IMR-90 (cell line): ENCODE results near the gene UST. TPM values are rescaled to one million over a fixed set of nuclear protein-coding genes. Genes with fewer than 3 reads are reported as not detected.

Source experiments
- ATAC-seq: fragments of 200-7000 bp; cut with Tn5 transposase; 2 replicates; pipeline ENCODE4 v1.9.1; 2020; ENCODE audit warnings: low read depth, mild to moderate bottlenecking, moderate library complexity
- BruUV-seq: library from RNA; stranded (reverse); fragments of 400-500 nt; replicated peaks from 2 replicates; lab custom pipeline; 2021; lab: Mats Ljungman, UMichigan
- CTCF ChIA-PET: fragments of 300-600 bp; formaldehyde crosslinking; extraction: SDS; loops from one replicate; lab custom pipeline; 2021; ENCODE audit warnings: antibody characterized with exemption; lab: Yijun Ruan, JAX
- POLR2A ChIA-PET: fragments of 300-600 bp; sonication (Branson Sonifier 250); formaldehyde crosslinking; loops from one replicate; lab custom pipeline; 2022; ENCODE audit warnings: antibody characterized with exemption; ENCODE audit not compliant: unreplicated experiment; lab: Charles Lee
- DNase-seq: peaks from one replicate; pipeline ENCODE4 v3.0.0; 2013
- H2AFZ ChIP-seq: replicated peaks from 2 replicates; pipeline ENCODE3; 2013; ENCODE audit warnings: low read length, mild to moderate bottlenecking; ENCODE audit not compliant: poor library complexity
- H2AK5ac ChIP-seq: 2 replicates; pipeline ENCODE4 v1.6.1; 2013; ENCODE audit warnings: low read depth, low read length, inconsistent platforms
- H2AK9ac ChIP-seq: replicated peaks from 2 replicates; pipeline ENCODE3; 2013; ENCODE audit warnings: mild to moderate bottlenecking, low read depth, low read length, moderate library complexity; ENCODE audit not compliant: poor library complexity
- H2BK120ac ChIP-seq: 2 replicates; pipeline ENCODE4 v1.6.1; 2013; ENCODE audit warnings: low read depth, low read length, inconsistent platforms
- H2BK15ac ChIP-seq: 3 replicates; pipeline ENCODE4 v1.6.1; 2013; ENCODE audit warnings: low read depth, low read length, inconsistent platforms
- H2BK20ac ChIP-seq: 2 replicates; pipeline ENCODE4 v1.6.1; 2013; ENCODE audit warnings: low read depth, mild to moderate bottlenecking, inconsistent platforms, low read length, moderate library complexity
- H2BK5ac ChIP-seq: 2 replicates; pipeline ENCODE4 v1.6.1; 2013; ENCODE audit warnings: mild to moderate bottlenecking, low read depth, low read length, inconsistent platforms; ENCODE audit not compliant: poor library complexity, severe bottlenecking
- H3K14ac ChIP-seq: replicated peaks from 2 replicates; pipeline ENCODE4 v1.6.1; 2013; ENCODE audit warnings: low read depth, low read length, inconsistent platforms
- H3K18ac ChIP-seq: 2 replicates; pipeline ENCODE4 v1.6.1; 2013; ENCODE audit warnings: low read depth, low read length, control low read depth
- H3K23ac ChIP-seq: 2 replicates; pipeline ENCODE4 v1.6.1; 2013; ENCODE audit warnings: low read depth, low read length, inconsistent platforms
- H3K27ac ChIP-seq: 2 replicates; pipeline ENCODE4 v1.5.1; 2013; ENCODE audit warnings: mild to moderate bottlenecking, control low read depth, low read length; ENCODE audit not compliant: insufficient read depth
- H3K27me3 ChIP-seq: 2 replicates; pipeline ENCODE4 v1.6.1; 2013; ENCODE audit warnings: low read length; ENCODE audit not compliant: control insufficient read depth, insufficient read depth
- H3K36me3 ChIP-seq: 2 replicates; pipeline ENCODE4 v1.6.1; 2013; ENCODE audit warnings: low read length, mixed read lengths; ENCODE audit not compliant: control insufficient read depth, insufficient read depth
- H3K4ac ChIP-seq: 2 replicates; pipeline ENCODE4 v1.6.1; 2013; ENCODE audit warnings: low read depth, low read length, inconsistent platforms
- H3K4me1 ChIP-seq: 2 replicates; pipeline ENCODE4 v1.6.1; 2013; ENCODE audit warnings: low read length, mixed read lengths; ENCODE audit not compliant: control insufficient read depth, insufficient read depth
- H3K4me2 ChIP-seq: 2 replicates; pipeline ENCODE4 v1.6.1; 2013; ENCODE audit warnings: low read depth, mild to moderate bottlenecking, control low read depth, low read length, moderate library complexity
- H3K4me3 ChIP-seq: 2 replicates; pipeline ENCODE4 v1.5.1; 2013; ENCODE audit warnings: low read depth, mild to moderate bottlenecking, control low read depth, low read length, moderate library complexity; ENCODE audit not compliant: insufficient read depth
- H3K56ac ChIP-seq: 2 replicates; pipeline ENCODE4 v1.6.1; 2013; ENCODE audit warnings: low read length, inconsistent platforms; ENCODE audit not compliant: insufficient read depth; ENCODE audit errors: extremely low read depth
- H3K79me1 ChIP-seq, 2 experiments: 2 replicates each; pipeline ENCODE4 v1.6.1; 2013; ENCODE audit warnings: low read length in 2 of 2, inconsistent platforms in 1 of 2, low read depth in 1 of 2
- H3K9ac ChIP-seq: 2 replicates; pipeline ENCODE4 v1.6.1; 2013; ENCODE audit warnings: low read depth, low read length, control low read depth
- H3K9me1 ChIP-seq: 2 replicates; pipeline ENCODE4 v1.6.1; 2013; ENCODE audit warnings: low read length, inconsistent platforms; ENCODE audit not compliant: insufficient read depth
- H3K9me3 ChIP-seq: 2 replicates; pipeline ENCODE4 v1.6.1; 2013; ENCODE audit warnings: low read length; ENCODE audit not compliant: control insufficient read depth, insufficient read depth
- H4K20me1 ChIP-seq: 2 replicates; pipeline ENCODE4 v1.6.1; 2013; ENCODE audit warnings: low read length, inconsistent platforms; ENCODE audit not compliant: insufficient read depth
- H4K5ac ChIP-seq: 2 replicates; pipeline ENCODE4 v1.6.1; 2013; ENCODE audit warnings: mild to moderate bottlenecking, low read depth, low read length, control low read depth
- H4K8ac ChIP-seq, 2 experiments: 2 replicates each; pipeline ENCODE4 v1.6.1; 2013; ENCODE audit warnings: low read depth in 2 of 2, low read length in 2 of 2, control low read depth in 1 of 2, inconsistent platforms in 1 of 2
- H4K91ac ChIP-seq: 2 replicates; pipeline ENCODE4 v1.6.1; 2013; ENCODE audit warnings: low read depth, low read length, inconsistent platforms; ENCODE audit not compliant: insufficient read depth
- BHLHE40 ChIP-seq: fragments of 150-350 bp; IDR thresholded peaks from 2 replicates; pipeline ENCODE4 v1.6.1; 2016; ENCODE audit warnings: mild to moderate bottlenecking, low read depth, low read length
- CEBPB ChIP-seq: IDR thresholded peaks from 2 replicates; pipeline ENCODE4 v1.6.1; 2012; ENCODE audit warnings: low read depth, low read length, improper control_type of control experiment
- CHD1 ChIP-seq: IDR thresholded peaks from 2 replicates; pipeline ENCODE4 v1.6.1; 2012; ENCODE audit warnings: low read depth, low read length, improper control_type of control experiment
- ELK1 ChIP-seq: fragments of 150-350 bp; IDR thresholded peaks from 2 replicates; pipeline ENCODE4 v1.6.1; 2016; ENCODE audit warnings: low read depth, mild to moderate bottlenecking, low read length, moderate library complexity, borderline replicate concordance
- FOS ChIP-seq: fragments of 150-350 bp; IDR thresholded peaks from 2 replicates; pipeline ENCODE4 v1.6.1; 2016; ENCODE audit warnings: low read depth, low read length
- MAFK ChIP-seq: IDR thresholded peaks from 2 replicates; pipeline ENCODE4 v1.6.1; 2012; ENCODE audit warnings: low read depth, low read length, improper control_type of control experiment
- MAZ ChIP-seq: IDR thresholded peaks from 2 replicates; pipeline ENCODE4 v1.6.1; 2012; ENCODE audit warnings: low read depth, mild to moderate bottlenecking, low read length, improper control_type of control experiment, moderate library complexity, borderline replicate concordance
- MXI1 ChIP-seq: IDR thresholded peaks from 2 replicates; pipeline ENCODE4 v1.6.1; 2012; ENCODE audit warnings: low read depth, mild to moderate bottlenecking, low read length, moderate library complexity, borderline replicate concordance
- NFE2L2 ChIP-seq: fragments of 150-350 bp; IDR thresholded peaks from 2 replicates; pipeline ENCODE4 v1.6.1; 2016; ENCODE audit warnings: low read depth, mild to moderate bottlenecking, low read length
- POLR2A ChIP-seq: IDR thresholded peaks from 2 replicates; pipeline ENCODE4 v1.6.1; 2012; ENCODE audit warnings: mild to moderate bottlenecking, low read depth, low read length
- RAD21 ChIP-seq: IDR thresholded peaks from 2 replicates; pipeline ENCODE4 v1.6.1; 2012; ENCODE audit warnings: low read length, improper control_type of control experiment
- RCOR1 ChIP-seq: IDR thresholded peaks from 2 replicates; pipeline ENCODE4 v1.6.1; 2012; ENCODE audit warnings: mild to moderate bottlenecking, low read length, improper control_type of control experiment; ENCODE audit not compliant: insufficient replicate concordance
- RFX5 ChIP-seq: IDR thresholded peaks from 2 replicates; pipeline ENCODE4 v1.8.0; 2012; ENCODE audit warnings: low read depth, mild to moderate bottlenecking, low read length, moderate library complexity
- SMC3 ChIP-seq: fragments of 150-350 bp; IDR thresholded peaks from 2 replicates; pipeline ENCODE4 v1.6.1; 2016; ENCODE audit warnings: low read depth, mild to moderate bottlenecking, antibody characterized with exemption, low read length, moderate library complexity
- WGBS, 2 experiments: methylation state at CpG; one replicate each; pipeline versions ENCODE4 v1.1.5 to v1.1.7; 2013; ENCODE audit warnings: missing lambda C conversion rate in 2 of 2; ENCODE audit not compliant: insufficient read length in 1 of 2; ENCODE audit errors: extremely low coverage in 2 of 2; 5-methylcytosine and 5-hydroxymethylcytosine counted together
- dilution Hi-C: fragments of 300-500 bp; cut with HindIII; formaldehyde crosslinking; loops from one replicate; pipeline ENCODE4 v1.14.3; 2018; ENCODE audit warnings: low sequenced_read_pairs; ENCODE audit not compliant: unreplicated experiment
- in situ Hi-C: fragments of 300-500 bp; cut with MboI; formaldehyde crosslinking; loops from 3 replicates; pipeline ENCODE4 v1.14.3; 2019; ENCODE audit warnings: low sequenced_read_pairs, inconsistent platforms, mixed read lengths
- intact Hi-C: fragments of 100-400 bp; cut with micrococcal nuclease; formaldehyde crosslinking; loops from 2 replicates; pipeline ENCODE4 v1.10.0; 2022
- polyA plus RNA-seq, 3 experiments: library from polyadenylated mRNA; depleted of rRNA; stranded (reverse); fragments of >200 nt; gene quantifications; 2 replicates each; pipeline ENCODE4 v1.2.3, GENCODE V29; 2012; ENCODE audit warnings: low replicate concordance in 1 of 3
- total RNA-seq: library from RNA; depleted of rRNA; stranded (reverse); fragments of >200 nt; gene quantifications from 2 replicates; pipeline ENCODE4 v1.2.3, GENCODE V29; 2012
- TF ChIP-seq, protein P1 (sequence below): conservative IDR thresholded peaks from 2 replicates; pipeline ENCODE4 v1.5.1; 2012; ENCODE audit warnings: mild to moderate bottlenecking, low read depth, low read length, improper control_type of control experiment
- TF ChIP-seq, protein P2 (sequence below): fragments of 150-350 bp; IDR thresholded peaks from 2 replicates; pipeline ENCODE4 v1.6.1; 2017; ENCODE audit warnings: mild to moderate bottlenecking, antibody characterized with exemption, low read length, low read depth

The UST gene
- total and polyA plus RNA-seq, 2 of the 4 experiments (the other 2 are of a cell fraction) = 7.7 to 13.8 TPM

- Histone ChIP-seq H3K36me3 (no peaks in the 10 kb centered on the region), H4K5ac (no peak overlapping the region), H3K14ac (no peak overlapping the region), H2BK20ac (no peak overlapping the region), H3K23ac (no peak overlapping the region), H3K9me1 (no peaks in the 10 kb centered on the region), H3K79me1 (no peaks in the 10 kb centered on the region; a peak in 1 of 4 replicates), H3K18ac (no peak overlapping the region), H2AFZ (no peak overlapping the region), H3K4me3 (no peak overlapping the region), H4K20me1 (no peaks in the 10 kb centered on the region), H2AK9ac (no peak overlapping the region), H3K56ac (no peak overlapping the region), H2AK5ac (no peak overlapping the region), H3K27me3 (no peaks in the 10 kb centered on the region), H3K4ac (no peak overlapping the region), H3K4me2 (no peak overlapping the region), H4K8ac (no peak overlapping the region), H2BK15ac (no peak overlapping the region), H3K27ac (no peak overlapping the region), H3K4me1 (no peaks in the 10 kb centered on the region; the same call in 1 of the 2 replicates), H4K91ac (no peak overlapping the region), H2BK5ac (no peak overlapping the region), H3K9me3 (no peaks in the 10 kb centered on the region), H3K9ac (no peak overlapping the region), H2BK120ac (no peak overlapping the region)
- ATAC-seq = no peak
- DNase-seq = no peak
- in situ Hi-C loops = no loop called here
- intact Hi-C loops = no loop called here
- no TSS peak for BruUV-seq
- 95% methylated on average over 4 of the region's 5 CpGs; no CpG with 5 or more reads in 1 of the 2 experiments for WGBS, 2 experiments
- ChIA-PET POLR2A (no interaction called here), CTCF (no interaction called here)
- no peak for TF ChIP-seq RAD21
- no peak for TF ChIP-seq POLR2A
- no peak for TF ChIP-seq NFE2L2
- TF ChIP-seq ELK1 = no peak
- no peak for TF ChIP-seq SMC3
- no peak for TF ChIP-seq CEBPB
- no peak for TF ChIP-seq BHLHE40
- no peak for TF ChIP-seq FOS
- TF ChIP-seq CHD1 = no peak
- TF ChIP-seq RCOR1 = no peak
- TF ChIP-seq RFX5 = no peak
- no peak for TF ChIP-seq MAFK
- no peak for TF ChIP-seq MXI1
- no peak for TF ChIP-seq MAZ
- TF ChIP-seq, protein P1, sequence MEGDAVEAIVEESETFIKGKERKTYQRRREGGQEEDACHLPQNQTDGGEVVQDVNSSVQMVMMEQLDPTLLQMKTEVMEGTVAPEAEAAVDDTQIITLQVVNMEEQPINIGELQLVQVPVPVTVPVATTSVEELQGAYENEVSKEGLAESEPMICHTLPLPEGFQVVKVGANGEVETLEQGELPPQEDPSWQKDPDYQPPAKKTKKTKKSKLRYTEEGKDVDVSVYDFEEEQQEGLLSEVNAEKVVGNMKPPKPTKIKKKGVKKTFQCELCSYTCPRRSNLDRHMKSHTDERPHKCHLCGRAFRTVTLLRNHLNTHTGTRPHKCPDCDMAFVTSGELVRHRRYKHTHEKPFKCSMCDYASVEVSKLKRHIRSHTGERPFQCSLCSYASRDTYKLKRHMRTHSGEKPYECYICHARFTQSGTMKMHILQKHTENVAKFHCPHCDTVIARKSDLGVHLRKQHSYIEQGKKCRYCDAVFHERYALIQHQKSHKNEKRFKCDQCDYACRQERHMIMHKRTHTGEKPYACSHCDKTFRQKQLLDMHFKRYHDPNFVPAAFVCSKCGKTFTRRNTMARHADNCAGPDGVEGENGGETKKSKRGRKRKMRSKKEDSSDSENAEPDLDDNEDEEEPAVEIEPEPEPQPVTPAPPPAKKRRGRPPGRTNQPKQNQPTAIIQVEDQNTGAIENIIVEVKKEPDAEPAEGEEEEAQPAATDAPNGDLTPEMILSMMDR = no peak
- TF ChIP-seq, protein P2, sequence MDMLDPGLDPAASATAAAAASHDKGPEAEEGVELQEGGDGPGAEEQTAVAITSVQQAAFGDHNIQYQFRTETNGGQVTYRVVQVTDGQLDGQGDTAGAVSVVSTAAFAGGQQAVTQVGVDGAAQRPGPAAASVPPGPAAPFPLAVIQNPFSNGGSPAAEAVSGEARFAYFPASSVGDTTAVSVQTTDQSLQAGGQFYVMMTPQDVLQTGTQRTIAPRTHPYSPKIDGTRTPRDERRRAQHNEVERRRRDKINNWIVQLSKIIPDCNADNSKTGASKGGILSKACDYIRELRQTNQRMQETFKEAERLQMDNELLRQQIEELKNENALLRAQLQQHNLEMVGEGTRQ = no peak
- dilution Hi-C loops = no loop called here
Observed at GRCh38 chr6:148912252-148912651, 165.4 kb downstream of the UST start.
